DND-41 (cell line): ENCODE results near the gene PACS2.

Experiments used
- EZH2 ChIP-seq: IDR thresholded peaks from 3 replicates; pipeline ENCODE4 v1.6.1; 2012; ENCODE audit warnings: borderline replicate concordance, low read depth, mild to moderate bottlenecking, moderate library complexity, low read length, inconsistent platforms; ENCODE audit not compliant: severe bottlenecking
- TF ChIP-seq, protein P1 (sequence below): IDR thresholded peaks from 2 replicates; pipeline ENCODE4 v1.5.1; 2012; ENCODE audit warnings: borderline replicate concordance, low read length, moderate library complexity, mild to moderate bottlenecking; ENCODE audit not compliant: poor library complexity, severe bottlenecking; ENCODE audit errors: extremely low read depth

- TF ChIP-seq, protein P1, sequence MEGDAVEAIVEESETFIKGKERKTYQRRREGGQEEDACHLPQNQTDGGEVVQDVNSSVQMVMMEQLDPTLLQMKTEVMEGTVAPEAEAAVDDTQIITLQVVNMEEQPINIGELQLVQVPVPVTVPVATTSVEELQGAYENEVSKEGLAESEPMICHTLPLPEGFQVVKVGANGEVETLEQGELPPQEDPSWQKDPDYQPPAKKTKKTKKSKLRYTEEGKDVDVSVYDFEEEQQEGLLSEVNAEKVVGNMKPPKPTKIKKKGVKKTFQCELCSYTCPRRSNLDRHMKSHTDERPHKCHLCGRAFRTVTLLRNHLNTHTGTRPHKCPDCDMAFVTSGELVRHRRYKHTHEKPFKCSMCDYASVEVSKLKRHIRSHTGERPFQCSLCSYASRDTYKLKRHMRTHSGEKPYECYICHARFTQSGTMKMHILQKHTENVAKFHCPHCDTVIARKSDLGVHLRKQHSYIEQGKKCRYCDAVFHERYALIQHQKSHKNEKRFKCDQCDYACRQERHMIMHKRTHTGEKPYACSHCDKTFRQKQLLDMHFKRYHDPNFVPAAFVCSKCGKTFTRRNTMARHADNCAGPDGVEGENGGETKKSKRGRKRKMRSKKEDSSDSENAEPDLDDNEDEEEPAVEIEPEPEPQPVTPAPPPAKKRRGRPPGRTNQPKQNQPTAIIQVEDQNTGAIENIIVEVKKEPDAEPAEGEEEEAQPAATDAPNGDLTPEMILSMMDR: no peak
- TF ChIP-seq EZH2: no peak
Measured at GRCh38 chr14:105348169-105348944, 33.8 kb downstream of the PACS2 start.
